Stimulated activated CD8-positive, alpha-beta memory T cell treated with anti-CD3 and anti-CD28 coated beads, Interleukin-4, amount 100 ng/mL, for 1 hour (primary cell): ENCODE measurements around the gene ARHGAP4.

ENCODE experiments used
- DNase-seq, 2 donors: peaks; one replicate each; pipeline ENCODE4 v3.0.0-alpha.2; 2020; ENCODE audit warnings: low read depth in 2 of 2, low spot score in 1 of 2

Gene ARHGAP4

GRCh38 chrX:153868576-153869472 is 57.2 kb downstream of the ARHGAP4 start:
- no peak for DNase-seq

GRCh38 chrX:153867671-153868070 is 58.4 kb downstream of the ARHGAP4 start:
- no peak for DNase-seq

GRCh38 chrX:153867139-153867538 is 58.9 kb downstream of the ARHGAP4 start:
- no peak for DNase-seq

GRCh38 chrX:153866302-153867019 is 59.6 kb downstream of the ARHGAP4 start:
- no peak for DNase-seq

- no peak for DNase-seq
These were observed 60.4 kb downstream of the ARHGAP4 start for GRCh38 chrX:153865685-153866084.

GRCh38 chrX:153865321-153865580 is 60.8 kb downstream of the ARHGAP4 start:
- DNase-seq: no peak

- DNase-seq: no peak
These were observed 61.3 kb downstream of the ARHGAP4 start for GRCh38 chrX:153864561-153865320.

- DNase-seq: no peak
These were observed 62.0 kb downstream of the ARHGAP4 start for GRCh38 chrX:153864101-153864500.

GRCh38 chrX:153863251-153863991 is 62.6 kb downstream of the ARHGAP4 start:
- DNase-seq: no peak

GRCh38 chrX:153862369-153863250 is 63.5 kb downstream of the ARHGAP4 start:
- no peak for DNase-seq

- no peak for DNase-seq
These were observed 64.2 kb downstream of the ARHGAP4 start for GRCh38 chrX:153861733-153862310.

GRCh38 chrX:153861151-153861550 is 64.9 kb downstream of the ARHGAP4 start:
- no peak for DNase-seq
